GM06990 (cell line): ENCODE measurements around the gene RGS17.

Experiments
- DNase-seq: peaks from one replicate; pipeline ENCODE4 v3.0.0-alpha.2; 2011; ENCODE audit not compliant: insufficient read length; ENCODE audit errors: extremely low read depth
- H3K27me3 ChIP-seq: replicated peaks from 2 replicates; pipeline ENCODE4 v1.6.0; 2011; ENCODE audit warnings: low read length; ENCODE audit not compliant: control insufficient read depth, insufficient read depth
- H3K36me3 ChIP-seq: 2 replicates; pipeline ENCODE4 v1.5.1; 2011; ENCODE audit warnings: low read length; ENCODE audit not compliant: control insufficient read depth, insufficient read depth
- H3K4me3 ChIP-seq: replicated peaks from 2 replicates; pipeline ENCODE4 v1.5.1; 2011; ENCODE audit warnings: low read depth, mild to moderate bottlenecking, control low read depth, low read length
- TF ChIP-seq, protein P1 (sequence below): IDR thresholded peaks from 2 replicates; pipeline ENCODE4 v1.5.1; 2011; ENCODE audit warnings: low read length, control low read depth, mild to moderate bottlenecking, inconsistent platforms; ENCODE audit not compliant: insufficient read depth, poor library complexity, severe bottlenecking

The RGS17 gene

DNA sequence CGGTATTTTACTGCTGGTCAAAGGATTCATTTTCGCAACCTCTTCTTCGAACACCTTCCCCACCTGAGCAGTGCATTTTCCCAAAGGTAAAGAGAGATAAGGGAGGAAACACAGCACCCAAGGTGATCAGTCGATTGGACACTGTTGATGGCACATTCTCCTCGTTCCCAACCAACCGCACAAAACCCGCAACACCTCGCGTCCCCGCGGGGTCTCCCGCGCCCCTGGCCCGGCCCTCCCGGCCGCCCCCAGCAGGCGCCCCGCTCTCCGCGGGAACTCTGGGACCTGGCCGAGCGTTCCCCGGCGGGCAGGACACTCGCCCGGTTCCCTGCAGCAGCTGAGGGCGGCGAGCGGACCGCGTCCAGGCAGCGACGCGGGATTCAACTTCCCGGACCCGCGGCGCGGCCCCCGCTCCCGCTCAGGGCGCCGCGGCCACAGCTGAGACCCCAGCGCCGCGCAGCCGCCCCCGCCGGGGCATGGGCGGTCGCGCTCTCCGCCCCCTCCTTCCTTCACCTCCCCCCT is 506 bp downstream of the RGS17 start:
- Histone ChIP-seq H3K36me3 (no peaks in the 10 kb centered on the region), H3K4me3 (peak overlapping the region; percentile 60), H3K27me3 (no peaks in the 10 kb centered on the region; the same call in 1 of the 2 replicates)
- TF ChIP-seq, protein P1, sequence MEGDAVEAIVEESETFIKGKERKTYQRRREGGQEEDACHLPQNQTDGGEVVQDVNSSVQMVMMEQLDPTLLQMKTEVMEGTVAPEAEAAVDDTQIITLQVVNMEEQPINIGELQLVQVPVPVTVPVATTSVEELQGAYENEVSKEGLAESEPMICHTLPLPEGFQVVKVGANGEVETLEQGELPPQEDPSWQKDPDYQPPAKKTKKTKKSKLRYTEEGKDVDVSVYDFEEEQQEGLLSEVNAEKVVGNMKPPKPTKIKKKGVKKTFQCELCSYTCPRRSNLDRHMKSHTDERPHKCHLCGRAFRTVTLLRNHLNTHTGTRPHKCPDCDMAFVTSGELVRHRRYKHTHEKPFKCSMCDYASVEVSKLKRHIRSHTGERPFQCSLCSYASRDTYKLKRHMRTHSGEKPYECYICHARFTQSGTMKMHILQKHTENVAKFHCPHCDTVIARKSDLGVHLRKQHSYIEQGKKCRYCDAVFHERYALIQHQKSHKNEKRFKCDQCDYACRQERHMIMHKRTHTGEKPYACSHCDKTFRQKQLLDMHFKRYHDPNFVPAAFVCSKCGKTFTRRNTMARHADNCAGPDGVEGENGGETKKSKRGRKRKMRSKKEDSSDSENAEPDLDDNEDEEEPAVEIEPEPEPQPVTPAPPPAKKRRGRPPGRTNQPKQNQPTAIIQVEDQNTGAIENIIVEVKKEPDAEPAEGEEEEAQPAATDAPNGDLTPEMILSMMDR: no peak
- no peak for DNase-seq

DNA sequence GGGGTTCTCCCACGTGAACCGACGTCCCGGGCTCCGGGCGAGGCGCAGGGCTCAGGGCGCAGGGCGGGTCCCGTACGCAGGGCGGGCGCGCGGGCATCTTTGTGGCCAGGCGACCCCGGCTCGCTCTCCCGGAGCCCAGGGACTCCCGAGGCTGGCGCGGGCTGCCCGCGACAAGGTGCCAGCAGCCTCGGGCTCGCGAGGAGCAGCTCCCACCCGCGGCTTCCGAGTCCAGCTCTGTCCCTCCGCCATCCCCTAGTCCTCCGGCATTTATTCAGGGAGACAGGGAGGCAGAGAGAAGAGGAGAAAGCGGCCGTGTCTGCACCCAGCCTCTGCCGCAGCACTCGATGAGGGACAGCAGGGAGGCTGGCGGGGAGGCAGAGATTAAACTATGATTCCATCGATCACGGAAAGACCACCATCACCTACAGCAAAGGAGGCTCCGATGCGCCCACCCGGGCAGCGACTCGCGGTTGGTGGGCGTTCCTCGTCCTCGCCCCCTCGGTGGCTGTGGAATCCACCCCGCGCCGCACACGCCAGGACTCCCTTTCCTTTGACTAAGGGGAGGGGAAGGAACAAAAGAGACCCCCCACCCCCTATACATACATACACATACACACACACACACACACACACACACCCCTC is 1.1 kb downstream of the RGS17 start:
- Histone ChIP-seq H3K36me3 (no peaks in the 10 kb centered on the region), H3K4me3 (peak overlapping the region; percentile 60), H3K27me3 (no peaks in the 10 kb centered on the region; the same call in 1 of the 2 replicates)
- no peak for DNase-seq
- TF ChIP-seq, protein P1: no peak

- no peak for DNase-seq
- no peak overlapping the region for H3K4me3 ChIP-seq
- TF ChIP-seq, protein P1: no peak
- no peaks in the 10 kb centered on the region; the same call in 1 of the 2 replicates for H3K27me3 ChIP-seq
- H3K36me3 ChIP-seq: no peaks in the 10 kb centered on the region
Observed at GRCh38 chr6:153126218-153126617, 4.9 kb downstream of the RGS17 start.

DNA sequence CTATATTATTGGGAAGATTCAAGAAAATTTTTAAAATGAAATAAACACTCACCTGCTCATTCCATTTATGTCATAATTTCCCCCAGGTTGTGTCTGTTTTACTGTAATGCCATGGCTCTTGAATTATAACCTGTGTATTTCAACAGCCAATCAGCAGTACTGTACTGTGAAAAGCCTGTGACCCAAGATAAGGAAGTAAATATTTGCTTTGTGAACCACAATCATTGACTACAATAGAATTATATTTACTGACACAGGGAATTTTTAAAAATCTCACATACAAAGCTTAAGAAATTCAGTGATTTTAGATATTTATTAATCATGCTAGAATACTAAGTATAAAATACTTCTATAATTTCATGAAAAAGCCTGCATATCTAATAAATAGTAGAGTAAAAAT is 6.0 kb downstream of the RGS17 start:
- Histone ChIP-seq H3K36me3 (no peaks in the 10 kb centered on the region), H3K4me3 (no peak overlapping the region), H3K27me3 (no peaks in the 10 kb centered on the region; the same call in 1 of the 2 replicates)
- TF ChIP-seq, protein P1: no peak
- no peak for DNase-seq

DNA sequence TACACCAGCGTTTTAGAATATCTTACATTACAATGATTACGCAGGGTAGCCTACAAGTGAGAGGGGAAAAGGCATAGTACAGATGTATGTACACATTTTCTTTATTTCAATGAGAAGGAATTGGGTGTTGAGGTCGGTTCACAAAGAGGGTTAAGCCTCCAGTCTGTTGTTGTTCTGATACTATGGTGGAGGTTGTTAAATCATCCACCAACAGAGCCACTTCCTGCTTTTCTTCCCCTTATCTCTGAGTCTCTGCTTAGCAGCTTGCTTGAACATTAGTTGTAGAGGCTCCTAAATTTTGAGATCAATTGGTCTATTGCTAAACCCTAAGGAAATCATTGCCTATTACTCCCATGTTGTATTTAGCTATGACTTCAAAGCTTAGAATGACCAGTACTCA is 7.3 kb downstream of the RGS17 start:
- Histone ChIP-seq H3K27me3 (no peaks in the 10 kb centered on the region), H3K36me3 (no peaks in the 10 kb centered on the region), H3K4me3 (no peak overlapping the region)
- TF ChIP-seq, protein P1: no peak
- no peak for DNase-seq
